H1 (cell line): Measurements from ENCODE around the gene ARMC7. TPM values are rescaled to one million over a fixed set of nuclear protein-coding genes. Genes with fewer than 3 reads are reported as not detected.

Experiments used
- CTCF ChIA-PET: fragments of 300-600 bp; sonication (Branson Sonifier 250); formaldehyde crosslinking; loops from one replicate; lab custom pipeline; 2021; ENCODE audit not compliant: partially characterized antibody; lab: Charles Lee
- POLR2A ChIA-PET: fragments of 300-600 bp; sonication (Branson Sonifier 250); formaldehyde crosslinking; loops from one replicate; lab custom pipeline; 2021; ENCODE audit warnings: inconsistent platforms; ENCODE audit not compliant: partially characterized antibody; lab: Charles Lee
- DNase-seq, 2 experiments: peaks; one replicate each; pipeline versions ENCODE4 v3.0.0 to v3.0.0-alpha.2; 2010 to 2022; ENCODE audit warnings: low spot score in 2 of 2, low read depth in 1 of 2, mixed read lengths in 1 of 2
- FAIRE-seq: peaks from 2 replicates; lab custom pipeline; 2011; peaks lifted over from hg19 to GRCh38; lab: Jason Lieb, UNC
- H2AFZ ChIP-seq: 2 replicates; pipeline ENCODE4 v1.8.1; 2012; ENCODE audit warnings: low read length, inconsistent platforms
- H2AK5ac ChIP-seq: 2 replicates; pipeline ENCODE4 v1.6.1; 2013; ENCODE audit warnings: low read depth, low read length
- H2BK120ac ChIP-seq: replicated peaks from 2 replicates; pipeline ENCODE3; 2013; ENCODE audit warnings: low read depth, low read length, inconsistent platforms
- H2BK12ac ChIP-seq: 2 replicates; pipeline ENCODE4 v1.6.1; 2013; ENCODE audit warnings: low read depth, low read length
- H2BK15ac ChIP-seq: 2 replicates; pipeline ENCODE4 v1.6.1; 2013; ENCODE audit warnings: low read length
- H2BK20ac ChIP-seq: 2 replicates; pipeline ENCODE4 v1.6.1; 2013; ENCODE audit warnings: low read length
- H2BK5ac ChIP-seq: 2 replicates; pipeline ENCODE4 v1.6.1; 2013; ENCODE audit warnings: low read depth, low read length
- H3K14ac ChIP-seq: 2 replicates; pipeline ENCODE4 v1.6.1; 2013; ENCODE audit warnings: inconsistent platforms; ENCODE audit not compliant: insufficient read length
- H3K18ac ChIP-seq: 2 replicates; pipeline ENCODE4 v1.6.1; 2013; ENCODE audit warnings: low read length; ENCODE audit errors: extremely low read depth
- H3K23ac ChIP-seq: 2 replicates; pipeline ENCODE4 v1.6.1; 2013; ENCODE audit warnings: inconsistent platforms; ENCODE audit not compliant: insufficient read length
- H3K23me2 ChIP-seq: 2 replicates; pipeline ENCODE4 v1.6.1; 2013; ENCODE audit warnings: low read depth, low read length
- H3K27ac ChIP-seq: 2 replicates; pipeline ENCODE4 v1.6.1; 2011; ENCODE audit warnings: low read depth, low read length, inconsistent platforms
- H3K27me3 ChIP-seq, 4 experiments: replicated peaks in 1 of 4; 1 replicate in 1 of 4; 2 replicates in 3 of 4; pipeline versions ENCODE4 v1.6.1 to v1.8.1; 2011 to 2013; ENCODE audit warnings: low read length in 3 of 4, mild to moderate bottlenecking in 3 of 4, inconsistent platforms in 2 of 4, mixed read lengths in 2 of 4, moderate library complexity in 1 of 4; ENCODE audit not compliant: control insufficient read depth in 3 of 4, insufficient read depth in 3 of 4; ENCODE audit errors: extremely low read depth in 1 of 4
- H3K36me3 ChIP-seq, 4 experiments: 2 replicates each; pipeline versions ENCODE4 v1.6.1 to v1.8.1; 2011 to 2013; ENCODE audit warnings: mild to moderate bottlenecking in 4 of 4, low read length in 3 of 4, moderate library complexity in 2 of 4, control low read depth in 1 of 4, inconsistent platforms in 1 of 4; ENCODE audit not compliant: insufficient read depth in 4 of 4, control insufficient read depth in 2 of 4
- H3K4ac ChIP-seq: replicated peaks from 2 replicates; pipeline ENCODE3; 2013; ENCODE audit warnings: low read length, low read depth, mixed read lengths, inconsistent platforms; ENCODE audit not compliant: insufficient read length
- H3K4me1 ChIP-seq, 4 experiments: replicated peaks in 1 of 4; 1 replicate in 1 of 4; 2 replicates in 3 of 4; pipeline versions ENCODE4 v1.6.1 to v1.8.1; 2011 to 2013; ENCODE audit warnings: low read length in 3 of 4, inconsistent platforms in 2 of 4, mixed read lengths in 1 of 4; ENCODE audit not compliant: insufficient read depth in 4 of 4, control insufficient read depth in 3 of 4
- H3K4me2 ChIP-seq, 2 experiments: 2 replicates each; pipeline versions ENCODE4 v1.6.1 to v1.8.1; 2011 to 2013; ENCODE audit warnings: low read depth in 2 of 2, low read length in 2 of 2, control low read depth in 1 of 2, inconsistent platforms in 1 of 2, mild to moderate bottlenecking in 1 of 2; ENCODE audit not compliant: insufficient read depth in 1 of 2
- H3K4me3 ChIP-seq, 4 experiments: fragments of 200-600, 300-600 bp in 1 of 4; sonication (generic), shearing (Covaris generic), sonication (Bioruptor Twin) in 1 of 4; 2 replicates each; pipeline versions ENCODE4 v1.5.1 to v1.8.1; 2011 to 2016; ENCODE audit warnings: low read length in 4 of 4, low read depth in 3 of 4, control low read depth in 2 of 4, inconsistent platforms in 2 of 4, mild to moderate bottlenecking in 2 of 4, mixed read lengths in 1 of 4, moderate library complexity in 1 of 4; ENCODE audit not compliant: insufficient read depth in 2 of 4; ENCODE audit errors: extremely low read depth in 1 of 4
- H3K56ac ChIP-seq: replicated peaks from 2 replicates; pipeline ENCODE3; 2013; ENCODE audit warnings: low read depth, mild to moderate bottlenecking, mixed read lengths, low read length, inconsistent platforms; ENCODE audit not compliant: insufficient read length
- H3K79me1 ChIP-seq: 2 replicates; pipeline ENCODE4 v1.6.1; 2013; ENCODE audit warnings: low read depth, low read length, control low read depth
- H3K79me2 ChIP-seq, 2 experiments: 2 replicates each; pipeline versions ENCODE4 v1.6.1 to v1.8.1; 2012 to 2013; ENCODE audit warnings: low read length in 2 of 2, mild to moderate bottlenecking in 2 of 2, inconsistent platforms in 1 of 2; ENCODE audit not compliant: insufficient read depth in 2 of 2, control insufficient read depth in 1 of 2
- H3K9ac ChIP-seq, 4 experiments: replicated peaks in 1 of 4; 1 replicate in 1 of 4; 2 replicates in 3 of 4; pipeline versions ENCODE4 v1.6.1 to v1.8.1; 2011 to 2013; ENCODE audit warnings: low read depth in 3 of 4, low read length in 3 of 4, control low read depth in 2 of 4, mild to moderate bottlenecking in 2 of 4, moderate library complexity in 2 of 4, inconsistent platforms in 1 of 4; ENCODE audit errors: extremely low read depth in 1 of 4
- H3K9me3 ChIP-seq, 2 experiments: 2 replicates each; pipeline versions ENCODE4 v1.6.1 to v1.8.1; 2012 to 2013; ENCODE audit warnings: mild to moderate bottlenecking in 2 of 2, moderate library complexity in 2 of 2, control low read depth in 1 of 2, inconsistent platforms in 1 of 2, low read depth in 1 of 2, low read length in 1 of 2, mixed read lengths in 1 of 2; ENCODE audit not compliant: insufficient read depth in 2 of 2
- H4K20me1 ChIP-seq, 2 experiments: replicated peaks in 1 of 2; 2 replicates each; pipeline versions ENCODE3 to v1.8.1; 2011 to 2013; ENCODE audit warnings: inconsistent platforms in 2 of 2, low read length in 2 of 2, mild to moderate bottlenecking in 1 of 2; ENCODE audit not compliant: insufficient read depth in 2 of 2, control insufficient read depth in 1 of 2
- H4K5ac ChIP-seq: 2 replicates; pipeline ENCODE4 v1.6.1; 2013; ENCODE audit warnings: low read length, low read depth, mixed read lengths, inconsistent platforms; ENCODE audit not compliant: insufficient read length
- H4K8ac ChIP-seq: 2 replicates; pipeline ENCODE4 v1.8.0; 2013; ENCODE audit warnings: mild to moderate bottlenecking, moderate library complexity, low read length, inconsistent platforms; ENCODE audit not compliant: insufficient read depth; ENCODE audit errors: extremely low read depth
- H4K91ac ChIP-seq: replicated peaks from 2 replicates; pipeline ENCODE3; 2013; ENCODE audit warnings: low read length, mixed read lengths, inconsistent platforms; ENCODE audit not compliant: insufficient read length
- NRF1 ChIP-seq: IDR thresholded peaks from 2 replicates; pipeline ENCODE4 v1.6.1; 2011; ENCODE audit warnings: mild to moderate bottlenecking, low read depth, low read length, improper control_type of control experiment
- WGBS, 2 experiments: shearing (Covaris generic) in 1 of 2; methylation state at CpG; one replicate each; pipeline versions ENCODE4 v1.1.6 to v1.1.7; 2013 to 2015; ENCODE audit warnings: low lambda C conversion rate in 2 of 2, mixed read lengths in 2 of 2, inconsistent platforms in 1 of 2, low coverage in 1 of 2, missing lambda C conversion rate in 1 of 2; ENCODE audit not compliant: insufficient replicate concordance in 2 of 2, insufficient coverage in 1 of 2, insufficient read length in 1 of 2; ENCODE audit errors: extremely low coverage in 1 of 2, missing lambda C conversion rate in 1 of 2; 5-methylcytosine and 5-hydroxymethylcytosine counted together
- polyA plus RNA-seq, 7 experiments: library from polyadenylated mRNA; depleted of rRNA in 3 of 7; stranded (reverse) in 5 of 7; unstranded in 2 of 7; fragments of >200 nt in 5 of 7; fragments of 200-250 nt in 2 of 7; gene quantifications; 1 replicate in 5 of 7; 2 replicates in 1 of 7; 4 replicates in 1 of 7; pipeline versions ENCODE4 v1.2.1 to v1.2.3, GENCODE V29; 2011 to 2013; ENCODE audit warnings: missing spikeins in 2 of 7, mixed read lengths in 2 of 7
- total RNA-seq: library from RNA; stranded (reverse); fragmentation: NEBNext Ultra II Directional; extraction: Animal tissue kit (Norgen Biotek cat#: 25700); gene quantifications from 2 replicates; pipeline ENCODE4 v1.2.1, GENCODE V29; 2021

Gene ARMC7
- total and polyA plus RNA-seq, 2 of the 8 experiments (the other 6 are each of a cell fraction or from before 2014, with no cell fraction given): 9.8 to 13.6 TPM

DNA sequence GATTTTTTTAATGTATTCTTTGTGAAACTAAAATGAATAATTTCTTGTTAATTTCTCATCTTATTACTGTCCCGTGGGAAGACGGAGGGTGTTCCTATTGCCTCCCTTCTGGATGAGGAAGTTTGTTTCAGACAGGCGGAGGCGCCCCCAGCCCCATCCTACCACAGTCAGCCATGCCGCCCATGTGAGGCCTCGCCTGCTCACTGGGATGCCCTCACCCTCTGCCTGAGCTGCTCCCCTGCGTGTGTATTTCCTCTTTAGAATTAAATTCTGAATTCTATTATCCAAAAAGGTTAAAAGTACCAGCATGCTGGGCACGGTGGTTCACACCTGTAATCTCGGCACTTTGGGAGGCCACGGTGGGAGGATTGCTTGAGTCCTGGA is 48.7 kb upstream of the ARMC7 start:
- Histone ChIP-seq H3K18ac (no peak overlapping the region), H2BK12ac (no peak overlapping the region), H2BK120ac (no peak overlapping the region), H4K20me1 (peaks cover 3 to 12% of the 10 kb centered on the region in 2 experiments), H4K5ac (no peak overlapping the region), H3K56ac (no peak overlapping the region), H3K27ac (no peak overlapping the region), H3K23ac (no peak overlapping the region), H2BK5ac (no peak overlapping the region), H3K4me2 (no peak overlapping the region), H4K8ac (no peak overlapping the region), H3K79me1 (peaks cover 2% of the 10 kb centered on the region), H3K4me1 (no peaks in the 10 kb centered on the region; a peak in 1 of 7 replicates), H2AK5ac (no peak overlapping the region), H3K4me3 (no peak overlapping the region), H2BK20ac (no peak overlapping the region), H3K27me3 (no peaks in the 10 kb centered on the region), H3K14ac (no peak overlapping the region), H3K79me2 (peaks cover 0 to 6% of the 10 kb centered on the region in 2 experiments; a peak in 1 of 4 replicates), H3K36me3 (peaks cover 20 to 64% (median 44%) of the 10 kb centered on the region in 4 experiments), H3K4ac (no peak overlapping the region), H4K91ac (no peak overlapping the region), H3K9ac (no peak overlapping the region), H3K23me2 (no peaks in the 10 kb centered on the region), H2BK15ac (no peak overlapping the region), H2AFZ (no peak overlapping the region), H3K9me3 (no peaks in the 10 kb centered on the region)
- POLR2A ChIA-PET: interaction anchor here (0.9 to 1.1 kb wide), 2 partner anchors 22 to 34 kb away, joined by 3 read pairs; no protein-coding TSS in a partner anchor
- no peak for TF ChIP-seq NRF1
- FAIRE-seq (no peak), DNase-seq (no peak)
- 94% methylated on average over 10 of the region's 10 CpGs; no CpG with 5 or more reads in 1 of the 2 experiments for WGBS, 2 experiments
- CTCF ChIA-PET: interaction anchor here (0.8 to 8.1 kb wide), 19 partner anchors 8 to 441 kb away, joined by 3 to 81 read pairs (median 5); partner anchors contain the start of genes ARMC7, KCTD2, NT5C and SLC16A5
